Ishikawa (cell line): ENCODE results near the gene NDUFA13.

ENCODE experiments used
- CEBPB ChIP-seq: IDR thresholded peaks from 2 replicates; pipeline ENCODE4 v1.6.1; 2012
- CREB1 ChIP-seq: IDR thresholded peaks from 2 replicates; pipeline ENCODE4 v1.6.1; 2012; ENCODE audit warnings: low read depth
- EP300 ChIP-seq: IDR thresholded peaks from 2 replicates; pipeline ENCODE4 v1.6.1; 2012; ENCODE audit warnings: borderline replicate concordance
- FOXM1 ChIP-seq: IDR thresholded peaks from 2 replicates; pipeline ENCODE4 v1.6.1; 2012; ENCODE audit warnings: low read depth, borderline replicate concordance
- RAD21 ChIP-seq: IDR thresholded peaks from 2 replicates; pipeline ENCODE4 v1.6.1; 2012; ENCODE audit warnings: low read depth
- TAF1 ChIP-seq: IDR thresholded peaks from 2 replicates; pipeline ENCODE4 v1.6.1; 2012; ENCODE audit warnings: low read depth, mild to moderate bottlenecking
- TEAD4 ChIP-seq: IDR thresholded peaks from 2 replicates; pipeline ENCODE4 v1.6.1; 2012
- YY1 ChIP-seq: IDR thresholded peaks from 2 replicates; pipeline ENCODE4 v1.6.1; 2012; ENCODE audit warnings: low read depth
- ZBTB7A ChIP-seq: IDR thresholded peaks from 2 replicates; pipeline ENCODE4 v1.6.1; 2012; ENCODE audit warnings: low read depth
- TF ChIP-seq, protein P1 (sequence below): IDR thresholded peaks from 2 replicates; pipeline ENCODE4 v1.6.1; 2012
- TF ChIP-seq, protein P2 (sequence below): IDR thresholded peaks from 2 replicates; pipeline ENCODE4 v1.6.1; 2012; ENCODE audit warnings: low read depth, mild to moderate bottlenecking

DNA sequence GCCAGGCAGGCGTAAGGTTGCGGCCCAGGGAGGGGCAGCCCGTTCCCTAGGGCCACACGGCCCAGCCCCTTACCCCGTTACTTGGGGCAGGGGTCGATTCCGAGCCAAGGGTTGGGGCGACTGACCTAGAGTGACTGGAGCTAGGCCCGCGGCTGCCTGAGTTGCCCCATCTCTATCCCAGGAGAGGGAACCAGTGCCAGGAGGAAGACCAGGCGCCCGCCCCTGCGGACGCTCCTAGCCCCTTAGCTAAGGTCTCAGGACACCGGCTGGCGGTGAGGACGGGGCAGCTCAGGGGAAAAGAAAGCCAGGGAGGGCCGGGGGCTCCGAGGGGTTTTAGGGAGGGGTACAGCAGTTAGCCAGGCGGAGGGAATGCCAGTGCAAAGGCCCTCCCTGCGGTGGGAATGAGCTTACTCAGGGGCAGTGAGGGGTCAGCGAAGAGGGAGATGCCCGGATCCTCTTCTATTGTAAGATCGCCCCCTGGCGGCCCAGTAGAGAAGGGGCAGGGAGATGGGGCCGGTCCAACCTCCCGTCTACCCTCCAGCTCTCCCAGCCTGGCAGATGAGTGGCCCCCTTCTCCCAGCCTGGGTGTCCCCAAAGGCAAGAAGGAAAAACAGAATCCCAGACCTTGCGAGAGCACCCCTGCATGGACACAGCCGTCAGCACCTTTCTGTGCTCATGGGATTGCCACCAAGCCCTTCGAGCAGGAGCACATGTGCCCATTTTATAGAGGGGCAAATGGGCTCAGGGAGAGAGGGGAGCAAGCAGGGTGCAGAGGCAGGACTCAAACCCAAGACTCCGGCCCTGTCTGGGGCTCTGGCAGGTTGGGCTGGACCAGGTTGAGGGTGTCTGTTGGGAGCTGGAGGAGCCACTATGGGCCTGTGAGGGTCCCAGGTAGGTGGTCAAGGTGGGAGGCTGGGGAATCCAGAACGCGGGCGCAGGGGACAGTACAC is 38.3 kb downstream of the NDUFA13 start:
- TF ChIP-seq RAD21 (peak; percentile 65), CEBPB (no peak), TAF1 (no peak), EP300 (no peak), TEAD4 (no peak), FOXM1 (no peak), YY1 (no peak), ZBTB7A (no peak), CREB1 (no peak)
- TF ChIP-seq, protein P1, sequence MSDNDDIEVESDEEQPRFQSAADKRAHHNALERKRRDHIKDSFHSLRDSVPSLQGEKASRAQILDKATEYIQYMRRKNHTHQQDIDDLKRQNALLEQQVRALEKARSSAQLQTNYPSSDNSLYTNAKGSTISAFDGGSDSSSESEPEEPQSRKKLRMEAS, result no peak
- TF ChIP-seq, protein P2, sequence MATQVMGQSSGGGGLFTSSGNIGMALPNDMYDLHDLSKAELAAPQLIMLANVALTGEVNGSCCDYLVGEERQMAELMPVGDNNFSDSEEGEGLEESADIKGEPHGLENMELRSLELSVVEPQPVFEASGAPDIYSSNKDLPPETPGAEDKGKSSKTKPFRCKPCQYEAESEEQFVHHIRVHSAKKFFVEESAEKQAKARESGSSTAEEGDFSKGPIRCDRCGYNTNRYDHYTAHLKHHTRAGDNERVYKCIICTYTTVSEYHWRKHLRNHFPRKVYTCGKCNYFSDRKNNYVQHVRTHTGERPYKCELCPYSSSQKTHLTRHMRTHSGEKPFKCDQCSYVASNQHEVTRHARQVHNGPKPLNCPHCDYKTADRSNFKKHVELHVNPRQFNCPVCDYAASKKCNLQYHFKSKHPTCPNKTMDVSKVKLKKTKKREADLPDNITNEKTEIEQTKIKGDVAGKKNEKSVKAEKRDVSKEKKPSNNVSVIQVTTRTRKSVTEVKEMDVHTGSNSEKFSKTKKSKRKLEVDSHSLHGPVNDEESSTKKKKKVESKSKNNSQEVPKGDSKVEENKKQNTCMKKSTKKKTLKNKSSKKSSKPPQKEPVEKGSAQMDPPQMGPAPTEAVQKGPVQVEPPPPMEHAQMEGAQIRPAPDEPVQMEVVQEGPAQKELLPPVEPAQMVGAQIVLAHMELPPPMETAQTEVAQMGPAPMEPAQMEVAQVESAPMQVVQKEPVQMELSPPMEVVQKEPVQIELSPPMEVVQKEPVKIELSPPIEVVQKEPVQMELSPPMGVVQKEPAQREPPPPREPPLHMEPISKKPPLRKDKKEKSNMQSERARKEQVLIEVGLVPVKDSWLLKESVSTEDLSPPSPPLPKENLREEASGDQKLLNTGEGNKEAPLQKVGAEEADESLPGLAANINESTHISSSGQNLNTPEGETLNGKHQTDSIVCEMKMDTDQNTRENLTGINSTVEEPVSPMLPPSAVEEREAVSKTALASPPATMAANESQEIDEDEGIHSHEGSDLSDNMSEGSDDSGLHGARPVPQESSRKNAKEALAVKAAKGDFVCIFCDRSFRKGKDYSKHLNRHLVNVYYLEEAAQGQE, result no peak
